Heart left ventricle (tissue), 13 donors: ENCODE results near the gene SDHAF4.

Source experiments
- CTCF ChIP-seq, 12 donors: fragments of 200-600 bp; sonication (generic) in 4 of 12; IDR thresholded peaks; one replicate each; pipeline versions ENCODE4 v1.5.0 to v1.8.0; 2018 to 2022; ENCODE audit warnings: antibody characterized with exemption in 12 of 12, mild to moderate bottlenecking in 5 of 12
- POLR2A ChIP-seq, 2 donors: fragments of 450-650 bp; IDR thresholded peaks; one replicate each; pipeline ENCODE4 v1.6.1; 2017; ENCODE audit warnings: antibody characterized with exemption in 2 of 2, mild to moderate bottlenecking in 2 of 2, moderate library complexity in 2 of 2
- donor health status: ischemic (EF 13 %, LVEDD 7.1; RV severe dilation, severe dysfunction).
- donor health status: DM: no; HTN: yes; CAD: no.
- donor health status: DM: no; HTN: no; CAD: no.
- donor health status: ischemic (EF 25% LVEDD 6.9; RV normal size, moderate dysfunction).
- donor health status: ischemic (EF 25% LVEDD 5.7; RV mildly dilated, moderate dysfunction).
- donor health status: ischemic (EF 35%, LVEDD 5.7; RV mildly dilated, moderate dysfunction).
- donor health status: nonischemic (EF 11% LVEDD 7.7; RV severe dilation, severe dysfunction).
- donor health status: DM: yes; HTN: yes; CAD: no.
- donor health status: PGD.
- donor health status: ischemic (EF 29% LVEDD 5.4; RV normal size, mild dysfunction).
- donor health status: nonischemic (EF 23%, LVEDD 6.1; RV moderate dilation, normal function).

GRCh38 chr6:70530023-70530422, 36.7 kb upstream of the SDHAF4 start:
- no peak for TF ChIP-seq CTCF (IDR thresholded peaks at IDR 0.05)
- TF ChIP-seq POLR2A (IDR thresholded peaks at IDR 0.05) = no peak
